ENCODE data around the gene SLC6A13. TPM values are rescaled to one million over a fixed set of nuclear protein-coding genes. Genes with fewer than 3 reads are reported as not detected.

Gene SLC6A13
- total RNA-seq, 1 experiment from 2014 or later, result not detected

- Histone ChIP-seq H3K27me3 (replicated peaks; ENCODE audit: insufficient read depth, low read depth, low read length, poor library complexity) (peaks cover 17% of the 10 kb centered on the region), H3K9me3 (ENCODE audit: low read depth, low read length, poor library complexity, severe bottlenecking) (no peaks in the 10 kb centered on the region), H3K4me1 (ENCODE audit: insufficient read depth, low read length, poor library complexity, severe bottlenecking) (no peaks in the 10 kb centered on the region), H3K4me3 (ENCODE audit: low read depth, low read length, poor library complexity, severe bottlenecking) (no peak within 1 kb of the TSS), H3K27ac (ENCODE audit: low read depth, low read length, poor library complexity, severe bottlenecking) (no peak within 1 kb of the TSS), H3K36me3 (ENCODE audit: insufficient read depth, low read length, poor library complexity, severe bottlenecking) (no peaks in the 10 kb centered on the region)
- ChIA-PET POLR2A (ENCODE audit: low non-redundant PET) (no interaction called here), CTCF (no interaction called here)
- no peak for DNase-seq (ENCODE audit: low spot score)
- intact Hi-C loops (cut with micrococcal nuclease; ENCODE audit: unreplicated experiment), result no loop called here
- BruUV-seq (replicated peaks), result no TSS peak
- no peak for TF ChIP-seq EZH2 (IDR thresholded peaks at IDR 0.05; ENCODE audit: borderline replicate concordance, low read depth, low read length, poor library complexity, severe bottlenecking)
- no peak for TF ChIP-seq CTCF (conservative IDR thresholded peaks at IDR 0.05; ENCODE audit: low read depth, low read length)
These were observed 48.5 kb downstream of the SLC6A13 start, which contains the start of gene SLC6A12 for GRCh38 chr12:214003-214741. TSS of gene SLC6A12 (minus strand) at chr12:214157. CDS start at chr12:209986, 4,171 bp downstream.

- Histone ChIP-seq H3K27ac (ENCODE audit: low read depth, low read length, poor library complexity, severe bottlenecking) (no peak overlapping the region), H3K4me3 (ENCODE audit: low read depth, low read length, poor library complexity, severe bottlenecking) (no peak overlapping the region), H3K4me1 (ENCODE audit: insufficient read depth, low read length, poor library complexity, severe bottlenecking) (no peaks in the 10 kb centered on the region), H3K36me3 (ENCODE audit: insufficient read depth, low read length, poor library complexity, severe bottlenecking) (no peaks in the 10 kb centered on the region), H3K27me3 (replicated peaks; ENCODE audit: insufficient read depth, low read depth, low read length, poor library complexity) (peaks cover 17% of the 10 kb centered on the region), H3K9me3 (ENCODE audit: low read depth, low read length, poor library complexity, severe bottlenecking) (no peaks in the 10 kb centered on the region)
- no peak for DNase-seq (ENCODE audit: low spot score)
- intact Hi-C loops (cut with micrococcal nuclease; ENCODE audit: unreplicated experiment), result no loop called here
- ChIA-PET POLR2A (ENCODE audit: low non-redundant PET) (no interaction called here), CTCF (no interaction called here)
- TF ChIP-seq EZH2 (IDR thresholded peaks at IDR 0.05; ENCODE audit: borderline replicate concordance, low read depth, low read length, poor library complexity, severe bottlenecking), result no peak
- BruUV-seq (replicated peaks), result no TSS peak
These were observed 49.1 kb downstream of the SLC6A13 start for GRCh38 chr12:213527-213932.

- peak; percentile 14 for DNase-seq (ENCODE audit: low spot score)
- no peak for TF ChIP-seq EZH2 (IDR thresholded peaks at IDR 0.05; ENCODE audit: borderline replicate concordance, low read depth, low read length, poor library complexity, severe bottlenecking)
- POLR2A ChIA-PET (ENCODE audit: low non-redundant PET), result no interaction called here
- no TSS peak for BruUV-seq (replicated peaks)
- H3K4me1 ChIP-seq (ENCODE audit: insufficient read depth, low read length, poor library complexity, severe bottlenecking), result no peaks in the 10 kb centered on the region
- H3K9me3 ChIP-seq (ENCODE audit: low read depth, low read length, poor library complexity, severe bottlenecking), result no peaks in the 10 kb centered on the region
- intact Hi-C loops (cut with micrococcal nuclease; ENCODE audit: unreplicated experiment), result no loop called here
- no peak overlapping the region for H3K27ac ChIP-seq (ENCODE audit: low read depth, low read length, poor library complexity, severe bottlenecking)
- no peak overlapping the region for H3K4me3 ChIP-seq (ENCODE audit: low read depth, low read length, poor library complexity, severe bottlenecking)
- CTCF ChIA-PET, result no interaction called here
- peaks cover 17% of the 10 kb centered on the region for H3K27me3 ChIP-seq (replicated peaks; ENCODE audit: insufficient read depth, low read depth, low read length, poor library complexity)
- no peaks in the 10 kb centered on the region for H3K36me3 ChIP-seq (ENCODE audit: insufficient read depth, low read length, poor library complexity, severe bottlenecking)
These were observed 49.7 kb downstream of the SLC6A13 start for GRCh38 chr12:212715-213526.

GRCh38 chr12:212415-212714 is 50.3 kb downstream of the SLC6A13 start:
- POLR2A ChIA-PET (ENCODE audit: low non-redundant PET), result no interaction called here

More at GRCh38 chr12:212415-212714, 50.3 kb downstream of the SLC6A13 start:
- peaks cover 17% of the 10 kb centered on the region for H3K27me3 ChIP-seq (replicated peaks; ENCODE audit: insufficient read depth, low read depth, low read length, poor library complexity)
- H3K27ac ChIP-seq (ENCODE audit: low read depth, low read length, poor library complexity, severe bottlenecking), result no peak overlapping the region
- no TSS peak for BruUV-seq (replicated peaks)
- CTCF ChIA-PET, result no interaction called here
- H3K36me3 ChIP-seq (ENCODE audit: insufficient read depth, low read length, poor library complexity, severe bottlenecking), result no peaks in the 10 kb centered on the region
- no peak overlapping the region for H3K4me3 ChIP-seq (ENCODE audit: low read depth, low read length, poor library complexity, severe bottlenecking)
- H3K4me1 ChIP-seq (ENCODE audit: insufficient read depth, low read length, poor library complexity, severe bottlenecking), result no peaks in the 10 kb centered on the region
- no peak for DNase-seq (ENCODE audit: low spot score)
- TF ChIP-seq CTCF (conservative IDR thresholded peaks at IDR 0.05; ENCODE audit: low read depth, low read length) (no peak), EZH2 (IDR thresholded peaks at IDR 0.05; ENCODE audit: borderline replicate concordance, low read depth, low read length, poor library complexity, severe bottlenecking) (no peak)
- no peaks in the 10 kb centered on the region for H3K9me3 ChIP-seq (ENCODE audit: low read depth, low read length, poor library complexity, severe bottlenecking)
- intact Hi-C loops (cut with micrococcal nuclease; ENCODE audit: unreplicated experiment), result no loop called here
